IMR-90 (cell line): Measurements from ENCODE around the gene HS6ST3.

ENCODE experiments used
- BHLHE40 ChIP-seq: fragments of 150-350 bp; IDR thresholded peaks from 2 replicates; pipeline ENCODE4 v1.6.1; 2016; ENCODE audit warnings: mild to moderate bottlenecking, low read depth, low read length
- CEBPB ChIP-seq: IDR thresholded peaks from 2 replicates; pipeline ENCODE4 v1.6.1; 2012; ENCODE audit warnings: low read depth, low read length, improper control_type of control experiment
- CTCF ChIP-seq: conservative IDR thresholded peaks from 2 replicates; pipeline ENCODE4 v1.5.1; 2012; ENCODE audit warnings: mild to moderate bottlenecking, low read depth, low read length, improper control_type of control experiment
- FOS ChIP-seq: fragments of 150-350 bp; IDR thresholded peaks from 2 replicates; pipeline ENCODE4 v1.6.1; 2016; ENCODE audit warnings: low read depth, low read length
- MAZ ChIP-seq: IDR thresholded peaks from 2 replicates; pipeline ENCODE4 v1.6.1; 2012; ENCODE audit warnings: low read depth, mild to moderate bottlenecking, low read length, improper control_type of control experiment, moderate library complexity, borderline replicate concordance
- MXI1 ChIP-seq: IDR thresholded peaks from 2 replicates; pipeline ENCODE4 v1.6.1; 2012; ENCODE audit warnings: low read depth, mild to moderate bottlenecking, low read length, moderate library complexity, borderline replicate concordance
- POLR2A ChIP-seq: IDR thresholded peaks from 2 replicates; pipeline ENCODE4 v1.6.1; 2012; ENCODE audit warnings: mild to moderate bottlenecking, low read depth, low read length
- RFX5 ChIP-seq: IDR thresholded peaks from 2 replicates; pipeline ENCODE4 v1.8.0; 2012; ENCODE audit warnings: low read depth, mild to moderate bottlenecking, low read length, moderate library complexity
- SMC3 ChIP-seq: fragments of 150-350 bp; IDR thresholded peaks from 2 replicates; pipeline ENCODE4 v1.6.1; 2016; ENCODE audit warnings: low read depth, mild to moderate bottlenecking, antibody characterized with exemption, low read length, moderate library complexity
- USF2 ChIP-seq: fragments of 150-350 bp; IDR thresholded peaks from 2 replicates; pipeline ENCODE4 v1.6.1; 2017; ENCODE audit warnings: mild to moderate bottlenecking, antibody characterized with exemption, low read length, low read depth

DNA sequence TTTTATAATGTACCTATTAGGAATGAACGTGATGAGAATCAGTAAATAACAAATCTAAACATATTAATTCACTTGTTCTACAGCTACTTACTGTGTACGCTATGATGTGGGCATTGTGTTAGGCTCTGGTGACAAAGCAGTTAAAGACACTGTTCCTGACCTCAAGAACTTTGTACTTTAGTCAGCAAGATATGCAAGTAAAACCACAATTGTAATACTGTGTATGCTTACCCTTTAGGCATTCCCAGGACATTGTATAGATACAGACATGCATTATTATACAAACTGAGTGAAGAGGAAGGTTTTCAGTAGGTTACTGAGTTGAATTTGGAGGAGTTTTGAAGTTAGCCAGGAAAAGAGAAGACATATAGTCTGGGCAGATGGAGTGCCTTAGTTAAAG, 435.8 kb downstream of the HS6ST3 start:
- TF ChIP-seq FOS (no peak), SMC3 (no peak), BHLHE40 (no peak), CTCF (no peak), POLR2A (no peak), CEBPB (no peak), USF2 (no peak), MXI1 (no peak), RFX5 (no peak), MAZ (no peak)
